SU-DHL-6 (cell line): ENCODE data around the gene QPCT.

Source experiments
- H2AFZ ChIP-seq: fragments of 200-600 bp; sonication (generic); 2 replicates; pipeline ENCODE4 v1.6.1; 2014; ENCODE audit warnings: low read depth, mild to moderate bottlenecking, moderate library complexity, mixed read lengths, antibody characterized with exemption, low read length; ENCODE audit not compliant: severe bottlenecking
- H3F3A ChIP-seq: fragments of 200-600 bp; shearing (Covaris generic); 2 replicates; pipeline ENCODE4 v1.6.0; 2016; ENCODE audit warnings: antibody characterized with exemption, mild to moderate bottlenecking; ENCODE audit not compliant: insufficient read depth
- H3K27ac ChIP-seq: fragments of 200-600 bp; sonication (generic); 2 replicates; pipeline ENCODE4 v1.5.1; 2016; ENCODE audit warnings: low read depth, mild to moderate bottlenecking, low read length, moderate library complexity, mixed read lengths
- H3K27me3 ChIP-seq: fragments of 200-600 bp; sonication (generic), shearing (Covaris generic); 2 replicates; pipeline ENCODE4 v1.6.0; 2014; ENCODE audit warnings: mild to moderate bottlenecking, low read length
- H3K36me3 ChIP-seq: fragments of 200-600 bp; sonication (generic); 2 replicates; pipeline ENCODE4 v1.6.1; 2014; ENCODE audit warnings: mild to moderate bottlenecking, low read length, mixed read lengths
- H3K4me2 ChIP-seq: fragments of 300-600, 200-600 bp; shearing (Covaris generic), sonication (generic); 2 replicates; pipeline ENCODE4 v1.6.0; 2014; ENCODE audit warnings: low read length, low read depth, mild to moderate bottlenecking; ENCODE audit not compliant: poor library complexity, severe bottlenecking
- H3K4me3 ChIP-seq: fragments of 200-600 bp; sonication (generic); 2 replicates; pipeline ENCODE4 v1.5.1; 2014; ENCODE audit warnings: antibody characterized with exemption, low read length, mild to moderate bottlenecking, mixed read lengths; ENCODE audit not compliant: insufficient read depth, poor library complexity, severe bottlenecking
- H3K79me2 ChIP-seq: fragments of 200-600 bp; sonication (generic); 2 replicates; pipeline ENCODE4 v1.6.1; 2014; ENCODE audit warnings: mild to moderate bottlenecking, low read length, moderate library complexity; ENCODE audit not compliant: insufficient read depth
- H3K9ac ChIP-seq: fragments of 200-600 bp; sonication (generic); 2 replicates; pipeline ENCODE4 v1.7.0; 2014; ENCODE audit warnings: mild to moderate bottlenecking, low read length
- H3K9me2 ChIP-seq: fragments of 200-600 bp; sonication (generic); replicated peaks from 2 replicates; pipeline ENCODE4 v1.6.1; 2014; ENCODE audit warnings: low read length; ENCODE audit not compliant: insufficient read depth
- H3K9me3 ChIP-seq: fragments of 200-600 bp; sonication (generic); 2 replicates; pipeline ENCODE4 v1.6.1; 2014; ENCODE audit warnings: low read length, mixed read lengths; ENCODE audit not compliant: insufficient read depth
- H4K20me1 ChIP-seq: fragments of 200-600 bp; sonication (generic); 2 replicates; pipeline ENCODE4 v1.6.1; 2014; ENCODE audit warnings: low read depth, mild to moderate bottlenecking, antibody characterized with exemption, low read length, moderate library complexity, mixed read lengths
- EZH2phosphoT487 ChIP-seq: fragments of 200-600 bp; sonication (generic), shearing (Covaris generic); conservative IDR thresholded peaks from 2 replicates; pipeline ENCODE4 v1.6.1; 2018; ENCODE audit warnings: mild to moderate bottlenecking, antibody characterized with exemption, low read length, moderate library complexity, mixed read lengths
- TF ChIP-seq, protein P1 (sequence below): fragments of 200-600 bp; sonication (generic); IDR thresholded peaks from one replicate; pipeline ENCODE4 v1.5.1; 2017; ENCODE audit warnings: antibody characterized with exemption, mild to moderate bottlenecking, low read length, moderate library complexity; ENCODE audit not compliant: insufficient read depth, poor library complexity, severe bottlenecking

The QPCT gene

DNA sequence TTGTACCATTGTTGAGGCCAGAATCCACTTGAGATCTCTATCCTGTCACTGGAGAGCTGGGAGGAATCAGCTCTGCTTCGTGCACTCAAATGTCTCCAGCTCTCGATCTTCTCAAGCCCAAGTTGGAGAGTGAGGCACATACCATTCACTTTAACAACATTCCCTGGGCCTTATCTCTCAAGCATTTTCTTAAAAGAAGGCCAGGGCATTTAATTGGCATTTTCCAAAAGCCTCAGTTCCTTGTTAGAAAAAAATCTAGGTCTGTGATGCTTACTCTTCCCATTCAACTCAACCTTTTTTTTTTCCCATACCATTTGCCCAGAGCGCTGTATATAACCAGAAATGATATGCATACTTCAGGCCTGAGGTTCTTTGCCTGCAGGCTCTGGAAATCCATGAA lies 10.1 kb downstream of the QPCT start:
- Histone ChIP-seq H3K9me2 (no peaks in the 10 kb centered on the region), H4K20me1 (no peaks in the 10 kb centered on the region), H3K27ac (no peak overlapping the region), H3K4me2 (no peak overlapping the region), H3F3A (no peaks in the 10 kb centered on the region), H3K4me3 (no peak overlapping the region), H3K27me3 (no peaks in the 10 kb centered on the region), H3K9ac (no peak overlapping the region), H2AFZ (no peak overlapping the region), H3K79me2 (no peaks in the 10 kb centered on the region), H3K36me3 (no peaks in the 10 kb centered on the region), H3K9me3 (no peaks in the 10 kb centered on the region)
- TF ChIP-seq, protein P1, sequence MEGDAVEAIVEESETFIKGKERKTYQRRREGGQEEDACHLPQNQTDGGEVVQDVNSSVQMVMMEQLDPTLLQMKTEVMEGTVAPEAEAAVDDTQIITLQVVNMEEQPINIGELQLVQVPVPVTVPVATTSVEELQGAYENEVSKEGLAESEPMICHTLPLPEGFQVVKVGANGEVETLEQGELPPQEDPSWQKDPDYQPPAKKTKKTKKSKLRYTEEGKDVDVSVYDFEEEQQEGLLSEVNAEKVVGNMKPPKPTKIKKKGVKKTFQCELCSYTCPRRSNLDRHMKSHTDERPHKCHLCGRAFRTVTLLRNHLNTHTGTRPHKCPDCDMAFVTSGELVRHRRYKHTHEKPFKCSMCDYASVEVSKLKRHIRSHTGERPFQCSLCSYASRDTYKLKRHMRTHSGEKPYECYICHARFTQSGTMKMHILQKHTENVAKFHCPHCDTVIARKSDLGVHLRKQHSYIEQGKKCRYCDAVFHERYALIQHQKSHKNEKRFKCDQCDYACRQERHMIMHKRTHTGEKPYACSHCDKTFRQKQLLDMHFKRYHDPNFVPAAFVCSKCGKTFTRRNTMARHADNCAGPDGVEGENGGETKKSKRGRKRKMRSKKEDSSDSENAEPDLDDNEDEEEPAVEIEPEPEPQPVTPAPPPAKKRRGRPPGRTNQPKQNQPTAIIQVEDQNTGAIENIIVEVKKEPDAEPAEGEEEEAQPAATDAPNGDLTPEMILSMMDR = no peak
- TF ChIP-seq EZH2phosphoT487 = no peak

DNA sequence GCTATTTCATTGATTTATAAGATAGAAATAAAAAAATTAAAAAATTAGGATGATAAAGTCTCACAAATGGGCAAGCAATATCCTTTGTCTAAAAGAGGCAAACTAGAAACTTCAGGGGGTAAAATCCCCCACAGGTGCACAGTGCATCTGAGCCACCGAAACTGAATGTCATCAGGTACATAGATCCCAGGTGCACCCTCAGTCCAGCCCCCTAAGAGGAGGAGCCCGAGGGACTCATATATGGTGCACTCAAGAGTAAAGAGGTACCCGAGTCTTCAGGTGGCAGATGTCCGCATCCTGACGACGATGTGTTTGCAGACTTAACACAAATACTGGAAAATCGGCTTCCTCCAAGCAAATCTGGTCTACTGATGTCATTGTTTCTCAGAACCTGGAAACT lies 11.3 kb downstream of the QPCT start:
- no peak overlapping the region for H3K9ac ChIP-seq
- no peaks in the 10 kb centered on the region for H3K79me2 ChIP-seq
- no peak overlapping the region for H2AFZ ChIP-seq
- no peak overlapping the region for H3K27ac ChIP-seq
- no peaks in the 10 kb centered on the region for H3K9me2 ChIP-seq
- H3K4me2 ChIP-seq = no peak overlapping the region
- no peaks in the 10 kb centered on the region for H3F3A ChIP-seq
- no peaks in the 10 kb centered on the region for H3K9me3 ChIP-seq
- TF ChIP-seq, protein P1 = no peak
- TF ChIP-seq EZH2phosphoT487 = no peak
- no peaks in the 10 kb centered on the region for H4K20me1 ChIP-seq
- H3K27me3 ChIP-seq = no peaks in the 10 kb centered on the region
- no peaks in the 10 kb centered on the region for H3K36me3 ChIP-seq
- no peak overlapping the region for H3K4me3 ChIP-seq

DNA sequence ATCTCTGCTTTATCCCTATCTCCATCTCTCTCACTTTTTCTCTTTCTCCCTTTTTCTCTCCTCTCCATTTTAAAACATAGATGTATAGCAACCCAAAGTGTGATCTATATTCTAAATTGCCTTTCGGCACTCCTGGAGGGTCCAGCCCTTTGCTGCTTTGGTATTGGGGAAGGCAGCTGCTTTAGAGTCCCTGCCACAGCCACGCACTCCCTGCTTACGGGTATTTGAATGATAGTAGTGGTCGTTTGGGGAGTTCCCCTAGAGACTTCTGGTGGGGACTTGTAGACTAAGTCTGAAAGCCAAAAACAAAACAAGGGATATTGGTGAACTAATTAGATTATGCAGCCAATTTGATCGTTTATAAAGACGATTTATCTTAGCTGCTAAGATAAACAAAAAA lies 11.9 kb downstream of the QPCT start:
- H3K4me3 ChIP-seq = no peak overlapping the region
- H3K9me2 ChIP-seq = no peaks in the 10 kb centered on the region
- no peak for TF ChIP-seq EZH2phosphoT487
- TF ChIP-seq, protein P1 = no peak
- no peak overlapping the region for H2AFZ ChIP-seq
- H3K79me2 ChIP-seq = no peaks in the 10 kb centered on the region
- no peaks in the 10 kb centered on the region for H3F3A ChIP-seq
- H3K4me2 ChIP-seq = no peak overlapping the region
- no peak overlapping the region for H3K27ac ChIP-seq
- no peaks in the 10 kb centered on the region for H3K36me3 ChIP-seq
- H4K20me1 ChIP-seq = no peaks in the 10 kb centered on the region
- H3K27me3 ChIP-seq = no peaks in the 10 kb centered on the region
- no peak overlapping the region for H3K9ac ChIP-seq
- no peaks in the 10 kb centered on the region for H3K9me3 ChIP-seq
